Thyroid gland (tissue), 4 donors: ENCODE results near the gene UBE2Q2.

ENCODE experiments used
- POLR2A ChIP-seq, 2 donors: fragments of 450-650 bp; IDR thresholded peaks; one replicate each; pipeline ENCODE4 v1.6.1; 2017; ENCODE audit warnings: antibody characterized with exemption in 2 of 2, mild to moderate bottlenecking in 2 of 2, moderate library complexity in 1 of 2
- TF ChIP-seq, protein P1 (sequence below), 6 experiments: fragments of 200-600 bp in 3 of 6; fragments of 450-650 bp in 3 of 6; sonication (generic) in 3 of 6; IDR thresholded peaks; one replicate each; pipeline ENCODE4 v1.5.1; 2016 to 2019; ENCODE audit warnings: antibody characterized with exemption in 6 of 6, mild to moderate bottlenecking in 2 of 6, inconsistent platforms in 1 of 6, moderate library complexity in 1 of 6

DNA sequence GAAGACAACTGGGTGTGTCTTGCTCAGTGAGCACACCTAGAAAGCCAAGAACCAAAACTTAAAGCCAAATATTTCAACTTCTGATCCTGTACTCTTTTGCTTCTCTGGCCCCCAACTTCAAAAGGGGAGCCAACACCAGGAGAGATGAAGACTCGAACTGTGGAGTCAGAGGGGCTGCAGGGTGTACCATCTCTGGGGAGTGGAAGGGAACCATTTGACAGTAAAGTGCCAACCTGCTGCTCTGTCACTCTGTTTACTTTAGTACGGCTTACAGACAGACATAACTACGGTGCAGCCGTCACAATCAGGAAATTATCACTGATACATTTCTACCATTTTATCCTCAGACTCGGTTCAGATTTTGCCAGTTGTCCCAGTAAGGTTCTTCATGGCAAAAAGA lies 62.0 kb downstream of the UBE2Q2 start:
- TF ChIP-seq, protein P1, sequence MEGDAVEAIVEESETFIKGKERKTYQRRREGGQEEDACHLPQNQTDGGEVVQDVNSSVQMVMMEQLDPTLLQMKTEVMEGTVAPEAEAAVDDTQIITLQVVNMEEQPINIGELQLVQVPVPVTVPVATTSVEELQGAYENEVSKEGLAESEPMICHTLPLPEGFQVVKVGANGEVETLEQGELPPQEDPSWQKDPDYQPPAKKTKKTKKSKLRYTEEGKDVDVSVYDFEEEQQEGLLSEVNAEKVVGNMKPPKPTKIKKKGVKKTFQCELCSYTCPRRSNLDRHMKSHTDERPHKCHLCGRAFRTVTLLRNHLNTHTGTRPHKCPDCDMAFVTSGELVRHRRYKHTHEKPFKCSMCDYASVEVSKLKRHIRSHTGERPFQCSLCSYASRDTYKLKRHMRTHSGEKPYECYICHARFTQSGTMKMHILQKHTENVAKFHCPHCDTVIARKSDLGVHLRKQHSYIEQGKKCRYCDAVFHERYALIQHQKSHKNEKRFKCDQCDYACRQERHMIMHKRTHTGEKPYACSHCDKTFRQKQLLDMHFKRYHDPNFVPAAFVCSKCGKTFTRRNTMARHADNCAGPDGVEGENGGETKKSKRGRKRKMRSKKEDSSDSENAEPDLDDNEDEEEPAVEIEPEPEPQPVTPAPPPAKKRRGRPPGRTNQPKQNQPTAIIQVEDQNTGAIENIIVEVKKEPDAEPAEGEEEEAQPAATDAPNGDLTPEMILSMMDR (IDR thresholded peaks at IDR 0.05) = no peak
- TF ChIP-seq POLR2A (IDR thresholded peaks at IDR 0.05) = no peak
